ENCODE data around the gene C1QA. TPM values are rescaled to one million over a fixed set of nuclear protein-coding genes. Genes with fewer than 3 reads are reported as not detected.

C1QA gene
- total RNA-seq, 3 donors from 2014 or later, result 55.7 to 355 (median 104) TPM

GRCh38 chr1:22616571-22616970 lies 19.9 kb upstream of the C1QA start:
- no peaks in the 10 kb centered on the region for H3K9me3 ChIP-seq
- no peaks in the 10 kb centered on the region for H3K36me3 ChIP-seq
- H3K27me3 ChIP-seq, result peaks cover 0 to 88% of the 10 kb centered on the region in 2 donors
- H3K27ac ChIP-seq, result no peak overlapping the region
- no peaks in the 10 kb centered on the region for H3K4me1 ChIP-seq
- no peak for TF ChIP-seq POLR2AphosphoS5 (IDR thresholded peaks at IDR 0.05)
- intact Hi-C loops (cut with DNase I; ENCODE audit: low total_unique reads), result no loop called here
- DNase-seq (ENCODE audit: low spot score in 2 of 2), result no peak
- H3K4me3 ChIP-seq, result no peak overlapping the region

GRCh38 chr1:22618056-22618455 lies 18.4 kb upstream of the C1QA start:
- DNase-seq (ENCODE audit: low spot score in 2 of 2), result no peak
- no peaks in the 10 kb centered on the region for H3K9me3 ChIP-seq
- intact Hi-C loops (cut with DNase I; ENCODE audit: low total_unique reads), result no loop called here
- H3K4me1 ChIP-seq, result no peaks in the 10 kb centered on the region
- H3K27me3 ChIP-seq, result peaks cover 0 to 83% of the 10 kb centered on the region in 2 donors
- no peak overlapping the region for H3K27ac ChIP-seq
- H3K4me3 ChIP-seq, result no peak overlapping the region
- TF ChIP-seq CTCF (IDR thresholded peaks at IDR 0.05) (no peak), POLR2AphosphoS5 (IDR thresholded peaks at IDR 0.05) (no peak), POLR2A (IDR thresholded peaks at IDR 0.05) (no peak)
- H3K36me3 ChIP-seq, result no peaks in the 10 kb centered on the region

GRCh38 chr1:22619252-22619651 lies 17.2 kb upstream of the C1QA start:
- Histone ChIP-seq H3K36me3 (no peaks in the 10 kb centered on the region), H3K27me3 (peaks cover 0 to 84% of the 10 kb centered on the region in 2 donors), H3K9me3 (no peaks in the 10 kb centered on the region), H3K27ac (no peak overlapping the region), H3K4me1 (no peaks in the 10 kb centered on the region), H3K4me3 (no peak overlapping the region)
- TF ChIP-seq POLR2A (IDR thresholded peaks at IDR 0.05) (no peak), CTCF (IDR thresholded peaks at IDR 0.05) (no peak), POLR2AphosphoS5 (IDR thresholded peaks at IDR 0.05) (no peak)
- intact Hi-C loops (cut with DNase I; ENCODE audit: low total_unique reads), result no loop called here
- no peak for DNase-seq (ENCODE audit: low spot score in 2 of 2)

GRCh38 chr1:22619798-22620197 lies 16.6 kb upstream of the C1QA start:
- Histone ChIP-seq H3K4me1 (no peaks in the 10 kb centered on the region), H3K27ac (no peak overlapping the region), H3K9me3 (no peaks in the 10 kb centered on the region), H3K4me3 (no peak overlapping the region), H3K36me3 (no peaks in the 10 kb centered on the region), H3K27me3 (peaks cover 0 to 85% of the 10 kb centered on the region in 2 donors)
- no peak for TF ChIP-seq POLR2AphosphoS5 (IDR thresholded peaks at IDR 0.05)
- TF ChIP-seq CTCF (IDR thresholded peaks at IDR 0.05), result no peak
- no peak for TF ChIP-seq POLR2A (IDR thresholded peaks at IDR 0.05)
- DNase-seq (ENCODE audit: low spot score in 2 of 2), result no peak
- intact Hi-C loops (cut with DNase I; ENCODE audit: low total_unique reads), result no loop called here

- no peak for TF ChIP-seq POLR2AphosphoS5 (IDR thresholded peaks at IDR 0.05)
- no peak for TF ChIP-seq POLR2A (IDR thresholded peaks at IDR 0.05)
- DNase-seq (ENCODE audit: low spot score in 2 of 2), result no peak
- peaks cover 0 to 85% of the 10 kb centered on the region in 2 donors for H3K27me3 ChIP-seq
- H3K36me3 ChIP-seq, result no peaks in the 10 kb centered on the region
- H3K27ac ChIP-seq, result no peak overlapping the region
- intact Hi-C loops (cut with DNase I; ENCODE audit: low total_unique reads), result no loop called here
- no peaks in the 10 kb centered on the region for H3K9me3 ChIP-seq
- no peak overlapping the region for H3K4me3 ChIP-seq
- H3K4me1 ChIP-seq, result no peaks in the 10 kb centered on the region
Measured at GRCh38 chr1:22621761-22622160, 14.7 kb upstream of the C1QA start.

- no peaks in the 10 kb centered on the region for H3K36me3 ChIP-seq
- no peaks in the 10 kb centered on the region for H3K9me3 ChIP-seq
- peaks cover 0 to 63% of the 10 kb centered on the region in 2 donors for H3K27me3 ChIP-seq
- H3K27ac ChIP-seq, result no peak overlapping the region
- no peaks in the 10 kb centered on the region for H3K4me1 ChIP-seq
- TF ChIP-seq POLR2A (IDR thresholded peaks at IDR 0.05), result no peak
- no peak overlapping the region for H3K4me3 ChIP-seq
- intact Hi-C loops (cut with DNase I; ENCODE audit: low total_unique reads), result no loop called here
- no peak for DNase-seq (ENCODE audit: low spot score in 2 of 2)
Measured at GRCh38 chr1:22625262-22625925, 11.0 kb upstream of the C1QA start.

Measured in breast epithelium (tissue), 4 donors.